NCI-H226 (cell line): ENCODE results near the gene CHST1.

Experiments used
- DNase-seq: peaks from one replicate; pipeline ENCODE4 v3.0.0-alpha.2; 2015

CHST1 gene

DNA sequence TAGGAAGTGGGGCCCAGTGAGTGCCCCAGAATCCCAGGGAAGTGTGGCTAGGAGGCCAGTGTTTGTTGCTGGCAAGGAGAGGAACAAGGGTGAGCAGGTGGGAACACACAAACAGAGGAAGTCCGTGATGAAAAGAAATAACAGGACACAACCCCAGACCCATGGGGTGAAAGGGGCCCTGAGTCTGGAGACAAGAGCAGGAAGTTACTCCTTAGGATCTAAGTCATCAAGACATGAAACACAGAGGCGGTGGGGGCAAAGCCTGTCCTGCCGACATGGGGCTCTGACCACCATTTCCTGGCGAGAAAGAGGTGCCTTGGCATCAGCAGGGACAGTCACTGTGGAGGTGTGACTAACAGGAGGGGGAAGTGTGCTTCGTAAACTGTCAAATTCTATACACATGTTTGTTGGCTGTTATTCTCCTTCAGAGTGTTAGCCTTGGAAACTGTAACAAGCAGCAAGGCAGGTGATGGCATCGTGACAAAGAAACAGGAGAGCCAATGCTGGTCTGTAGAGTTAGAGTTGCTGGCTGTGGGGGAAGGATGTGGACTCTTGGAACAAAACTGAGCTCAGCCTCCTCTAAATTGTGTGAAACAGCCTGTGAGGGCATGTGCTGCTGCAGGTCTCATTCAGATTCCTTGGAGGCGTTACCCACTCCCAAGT lies 21.7 kb downstream of the CHST1 start:
- no peak for DNase-seq

- no peak for DNase-seq
Measured at GRCh38 chr11:45641961-45642360, 23.5 kb downstream of the CHST1 start.

GRCh38 chr11:45638051-45638450 lies 27.4 kb downstream of the CHST1 start:
- DNase-seq = no peak

GRCh38 chr11:45635907-45636306 lies 29.5 kb downstream of the CHST1 start:
- no peak for DNase-seq

DNA sequence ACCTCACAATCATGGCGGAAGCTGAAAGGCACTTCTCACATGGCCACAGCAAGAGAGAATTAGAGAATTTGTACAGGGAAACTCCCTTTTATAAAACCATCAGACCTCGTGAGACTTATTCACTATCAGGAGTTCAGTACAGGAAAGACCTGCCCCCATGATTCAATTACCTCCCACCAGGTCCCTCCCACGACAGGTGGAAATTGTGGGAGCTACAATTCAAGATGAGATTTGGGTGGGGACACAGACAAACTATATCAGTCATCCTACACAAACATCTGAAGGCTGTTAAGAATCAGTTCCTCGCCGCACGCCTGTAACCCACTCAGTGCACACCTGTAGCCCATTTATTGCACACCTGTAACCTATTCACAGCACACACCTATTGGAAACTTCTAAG lies 39.8 kb downstream of the CHST1 start:
- no peak for DNase-seq

- DNase-seq = no peak
Measured at GRCh38 chr11:45624095-45624494, 41.3 kb downstream of the CHST1 start.

DNA sequence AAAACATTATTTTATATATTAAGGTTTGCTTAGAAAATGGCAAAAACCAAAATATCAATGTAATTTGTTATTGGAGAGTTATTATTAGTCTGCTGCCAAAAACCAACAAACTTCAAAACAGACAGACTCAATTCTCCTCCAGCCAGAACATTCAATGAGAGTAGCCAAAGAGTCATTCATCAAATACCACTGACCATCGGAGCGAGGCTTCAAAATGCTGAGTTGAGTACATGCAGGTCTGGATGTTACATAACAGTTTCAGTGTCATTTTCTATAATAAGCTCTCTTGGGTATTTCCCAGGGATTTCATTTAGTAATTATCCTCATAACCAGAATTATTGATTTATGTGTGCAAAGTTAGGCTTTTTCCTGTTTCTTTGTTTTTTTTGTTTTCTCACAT lies 42.6 kb downstream of the CHST1 start:
- no peak for DNase-seq

DNA sequence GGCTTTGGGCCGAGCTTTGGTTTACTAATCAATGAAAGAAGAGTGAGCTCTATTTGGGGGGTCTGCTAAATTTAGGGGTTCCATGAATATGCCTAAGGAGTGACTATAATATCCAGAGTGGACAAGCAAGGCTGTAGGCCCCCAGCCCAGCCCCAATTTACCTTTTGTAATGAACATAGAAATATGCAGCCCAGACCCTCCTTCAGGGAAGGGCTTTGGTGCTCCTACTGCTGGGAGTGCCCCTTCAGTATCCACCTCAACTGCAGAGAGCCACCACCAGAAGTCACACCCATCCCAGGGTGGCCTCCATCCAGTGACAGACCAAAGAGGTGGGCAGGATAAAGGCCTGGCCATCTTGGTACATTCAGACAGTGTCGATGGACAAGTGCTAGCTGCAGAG lies 43.1 kb downstream of the CHST1 start:
- no peak for DNase-seq

GRCh38 chr11:45621588-45621987 lies 43.8 kb downstream of the CHST1 start:
- peak; percentile 15 for DNase-seq

GRCh38 chr11:45620243-45620642 lies 45.2 kb downstream of the CHST1 start:
- no peak for DNase-seq

GRCh38 chr11:45618897-45619296 lies 46.5 kb downstream of the CHST1 start:
- DNase-seq = no peak

- DNase-seq = no peak
Measured at GRCh38 chr11:45617871-45618601, 47.4 kb downstream of the CHST1 start.

- DNase-seq = no peak
Measured at GRCh38 chr11:45616802-45617549, 48.4 kb downstream of the CHST1 start.

- DNase-seq = no peak
Measured at GRCh38 chr11:45615182-45615792, 50.1 kb downstream of the CHST1 start.

GRCh38 chr11:45614196-45614828 lies 51.1 kb downstream of the CHST1 start:
- no peak for DNase-seq

GRCh38 chr11:45610627-45611026 lies 54.8 kb downstream of the CHST1 start:
- no peak for DNase-seq

DNA sequence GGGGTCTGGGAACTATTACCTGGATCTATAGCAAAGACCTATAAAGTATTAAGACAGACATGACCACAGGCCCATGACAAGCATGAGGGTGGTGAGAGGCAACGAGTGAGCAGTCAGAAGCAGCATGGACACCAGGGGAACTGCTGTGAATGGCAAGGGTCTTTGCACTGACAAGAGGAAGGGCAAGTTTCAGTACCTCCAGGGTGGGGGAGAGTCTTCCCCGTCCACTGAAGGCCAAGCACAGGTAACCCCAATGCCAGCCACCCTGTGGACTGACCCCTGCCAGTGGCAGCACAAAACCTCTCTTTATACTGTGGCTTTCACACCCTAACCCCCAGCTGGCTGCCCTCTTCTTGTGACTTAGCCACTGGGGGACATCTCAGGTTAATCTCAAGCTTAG lies 55.5 kb downstream of the CHST1 start:
- DNase-seq = no peak

DNA sequence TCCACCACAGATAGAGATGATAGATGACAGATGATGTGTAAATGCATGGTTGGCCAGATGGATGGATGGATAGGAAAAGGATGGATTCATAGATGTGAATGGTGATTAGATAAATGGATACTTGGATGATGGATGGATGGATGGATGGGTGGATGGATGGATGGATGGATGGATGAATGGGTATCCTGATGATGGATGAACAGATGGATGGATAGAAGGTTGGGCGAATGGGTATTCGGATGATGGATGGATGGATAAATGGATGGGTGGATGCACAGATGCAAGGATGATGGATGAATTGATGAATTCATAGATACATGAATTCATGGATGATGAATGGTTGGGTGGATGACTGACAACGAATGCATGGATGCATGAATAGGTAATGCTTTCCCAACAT lies 56.1 kb downstream of the CHST1 start:
- no peak for DNase-seq

GRCh38 chr11:45607995-45608394 lies 57.4 kb downstream of the CHST1 start:
- DNase-seq = no peak

GRCh38 chr11:45606514-45607281 lies 58.7 kb downstream of the CHST1 start:
- DNase-seq = no peak

DNA sequence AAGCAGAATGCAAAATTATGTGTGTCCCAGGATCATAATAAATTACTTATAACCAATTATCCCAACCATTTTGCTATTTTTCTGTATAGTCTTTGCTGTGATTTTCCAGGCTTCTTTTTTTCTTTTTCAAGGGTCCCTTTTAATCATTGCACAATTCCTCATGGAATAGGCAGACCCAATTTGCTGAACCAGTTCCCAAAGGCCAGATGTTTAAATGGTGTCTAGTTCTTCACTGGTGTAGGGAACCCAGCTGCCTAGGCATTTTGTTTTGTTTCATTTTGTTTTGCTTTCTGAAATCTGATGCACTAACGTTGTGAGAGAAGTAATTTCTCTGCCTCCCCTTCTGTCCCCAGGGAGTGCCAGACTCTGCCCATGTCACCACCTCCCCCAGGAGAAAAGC lies 60.4 kb downstream of the CHST1 start:
- DNase-seq = no peak

GRCh38 chr11:45603946-45604682 lies 61.3 kb downstream of the CHST1 start:
- no peak for DNase-seq
